Urothelium cell line (cell line): Measurements from ENCODE around the gene ZBTB25.

Experiments used
- DNase-seq: peaks from one replicate; pipeline ENCODE4 v3.0.0; 2011; ENCODE audit warnings: low spot score, mixed read lengths
- FAIRE-seq: peaks from 2 replicates; lab custom pipeline; 2011; peaks lifted over from hg19 to GRCh38; lab: Jason Lieb, UNC

The ZBTB25 gene

DNA sequence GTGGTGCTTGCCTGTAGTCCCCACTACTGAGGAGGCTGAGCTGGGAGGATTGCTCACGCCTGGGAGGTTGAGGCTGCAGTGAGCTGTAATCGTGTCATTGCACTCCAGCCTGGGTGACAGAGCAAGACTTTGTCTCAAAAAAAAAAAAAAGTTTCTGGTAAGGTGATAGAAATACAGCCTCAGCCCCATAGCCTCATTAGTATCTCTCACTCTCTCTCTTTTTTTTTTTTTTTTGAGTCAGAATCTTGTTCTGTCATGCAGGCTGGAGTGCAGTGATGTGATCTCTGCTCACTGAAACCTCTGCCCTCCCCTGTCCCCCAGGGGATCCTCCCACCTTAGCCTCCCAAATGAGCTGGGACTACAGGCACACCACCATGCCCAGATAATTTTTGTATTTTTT lies 96.3 kb downstream of the ZBTB25 start:
- DNase-seq: no peak
- FAIRE-seq: no peak

DNA sequence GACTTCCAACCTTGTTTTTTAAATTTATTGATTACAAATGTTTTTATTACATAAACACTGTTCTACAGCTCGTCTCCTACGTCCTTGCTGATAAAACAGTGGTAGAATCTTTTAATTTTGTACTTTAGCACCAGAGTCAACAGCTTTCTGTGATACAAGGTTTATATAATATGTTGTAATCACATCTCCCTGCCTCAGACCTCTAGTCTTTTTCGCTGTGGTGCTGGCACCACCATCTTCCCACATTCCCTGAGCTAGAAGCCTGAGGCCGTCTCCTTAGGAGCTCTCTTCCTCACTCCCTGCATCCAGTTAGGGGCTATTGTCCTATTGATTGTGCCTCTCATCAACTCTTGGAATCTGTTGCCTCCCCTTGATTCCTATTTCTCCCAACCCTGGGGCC lies 98.3 kb downstream of the ZBTB25 start:
- FAIRE-seq (peak; percentile 30), DNase-seq (no peak)

- DNase-seq (no peak), FAIRE-seq (no peak)
These were observed 101.7 kb downstream of the ZBTB25 start for GRCh38 chr14:64401949-64402348.

DNA sequence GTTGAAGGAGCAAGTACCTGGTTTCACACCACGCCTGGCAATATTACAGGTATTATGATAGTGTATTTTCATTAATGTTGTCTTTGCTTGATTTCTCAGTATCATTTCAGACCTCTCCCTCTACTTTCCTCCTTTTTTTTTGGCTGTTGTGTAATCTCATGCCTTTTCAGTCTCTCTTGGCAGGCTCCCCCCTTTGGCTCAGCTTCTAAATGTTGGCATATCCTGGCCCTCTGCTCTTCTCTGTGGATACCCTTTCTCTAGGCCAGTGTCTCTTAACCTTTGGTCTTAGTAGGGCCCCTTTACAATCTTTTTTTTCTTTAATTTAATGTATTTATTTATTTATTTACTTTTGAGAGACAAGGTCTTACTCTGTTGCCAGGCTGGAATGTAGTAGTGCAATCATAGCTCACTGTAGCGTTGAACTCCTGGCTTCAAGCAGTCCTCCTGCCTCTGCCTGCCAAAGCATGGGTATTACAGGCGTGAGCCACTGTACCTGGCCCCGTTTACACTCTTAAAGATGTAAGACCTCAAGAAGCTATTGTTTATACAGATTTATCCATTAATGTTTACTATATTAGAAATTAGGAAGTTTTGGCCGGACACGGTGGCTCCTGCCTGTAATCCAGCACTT lies 102.7 kb downstream of the ZBTB25 start:
- DNase-seq: no peak
- no peak for FAIRE-seq
